UCSD-AML1 (cell line): Measurements from ENCODE around the gene GZMB.
"Not testable (repeated sequence)": the region's sequence is repeated elsewhere in the genome, so short reads cannot be mapped to it uniquely, and the experiment has no call there.

Source experiments
- DNase-seq: peaks from one replicate; lab custom pipeline; 2025; ENCODE audit not compliant: unreplicated experiment; lab: John Stamatoyannopoulos, UW

GZMB gene

GRCh38 chr14:24634158-24634557, at the start of gene GZMB:
GZMB (minus strand) TSS chr14:24634190; CDS start chr14:24634160, 30 bp downstream.
- no peak for DNase-seq

GRCh38 chr14:24681056-24681455, 47.1 kb upstream of the GZMB start:
- DNase-seq = no peak

- no peak for DNase-seq
Measured at GRCh38 chr14:24680516-24680915, 46.5 kb upstream of the GZMB start.

GRCh38 chr14:24679248-24679961, 45.4 kb upstream of the GZMB start:
- no peak for DNase-seq

GRCh38 chr14:24678801-24679247, 44.8 kb upstream of the GZMB start:
- DNase-seq = peak; percentile 60

- DNase-seq = no peak
Measured at GRCh38 chr14:24677956-24678355, 44.0 kb upstream of the GZMB start.

GRCh38 chr14:24674204-24674970, 40.4 kb upstream of the GZMB start:
- peak; percentile 44 for DNase-seq

GRCh38 chr14:24673534-24674203, 39.7 kb upstream of the GZMB start:
- no peak for DNase-seq

GRCh38 chr14:24673059-24673458, 39.1 kb upstream of the GZMB start:
- DNase-seq = no peak

- no peak for DNase-seq
Measured at GRCh38 chr14:24670594-24670993, 36.6 kb upstream of the GZMB start.

GRCh38 chr14:24669651-24670050, 35.7 kb upstream of the GZMB start:
- DNase-seq = no peak

- DNase-seq = no peak
Measured at GRCh38 chr14:24665440-24665991, 31.5 kb upstream of the GZMB start.

- no peak for DNase-seq
Measured at GRCh38 chr14:24664366-24664765, 30.4 kb upstream of the GZMB start.

GRCh38 chr14:24662753-24663152, 28.8 kb upstream of the GZMB start:
- peak; percentile 59 for DNase-seq

GRCh38 chr14:24659916-24660570, 26.1 kb upstream of the GZMB start:
- DNase-seq = no peak

- not testable (repeated sequence) for DNase-seq
Measured at GRCh38 chr14:24648361-24648760, 14.4 kb upstream of the GZMB start.

GRCh38 chr14:24639905-24640304, 5.9 kb upstream of the GZMB start:
- DNase-seq = no peak

GRCh38 chr14:24639270-24639669, 5.3 kb upstream of the GZMB start:
- no peak for DNase-seq

GRCh38 chr14:24633353-24633752, 637 bp downstream of the GZMB start:
- DNase-seq = no peak

- DNase-seq = no peak
Measured at GRCh38 chr14:24632761-24633160, 1.2 kb downstream of the GZMB start.

GRCh38 chr14:24632336-24632735, 1.7 kb downstream of the GZMB start:
- no peak for DNase-seq
